ENCODE results near the gene RBM4.

DNA sequence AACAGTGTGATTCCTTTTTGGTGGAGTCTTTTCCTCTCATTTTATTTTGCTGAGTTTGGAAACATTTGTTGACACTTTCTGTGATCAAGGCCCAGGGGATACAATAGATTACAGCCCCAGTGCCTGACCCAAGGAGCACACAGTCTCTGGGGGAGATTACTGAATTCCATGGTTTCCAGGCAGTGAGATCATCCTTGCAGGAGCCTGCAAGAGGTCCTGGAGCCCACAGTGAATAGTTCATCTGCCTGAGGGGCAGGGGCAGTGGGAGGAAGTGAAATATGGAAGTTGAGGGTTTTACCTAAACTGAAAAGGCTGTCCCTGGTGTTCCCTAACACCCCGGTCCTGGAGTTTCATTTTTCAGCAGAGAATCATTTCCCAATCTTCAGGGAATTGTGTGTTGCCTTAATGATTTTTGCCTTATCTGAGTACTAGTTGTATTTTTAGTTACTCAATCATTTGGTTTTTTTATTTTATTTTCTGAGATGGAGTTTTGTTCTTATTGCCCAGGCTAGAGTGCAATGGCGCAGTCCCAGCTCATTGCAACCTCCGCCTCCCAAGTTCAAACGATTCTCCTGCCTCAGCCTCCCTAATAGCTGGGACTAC is 37.8 kb upstream of the RBM4 start:
- TF ChIP-seq EZH2phosphoT487 (IDR thresholded peaks at IDR 0.05; ENCODE audit: borderline replicate concordance, low read length) = no peak
- TF ChIP-seq, protein P1, sequence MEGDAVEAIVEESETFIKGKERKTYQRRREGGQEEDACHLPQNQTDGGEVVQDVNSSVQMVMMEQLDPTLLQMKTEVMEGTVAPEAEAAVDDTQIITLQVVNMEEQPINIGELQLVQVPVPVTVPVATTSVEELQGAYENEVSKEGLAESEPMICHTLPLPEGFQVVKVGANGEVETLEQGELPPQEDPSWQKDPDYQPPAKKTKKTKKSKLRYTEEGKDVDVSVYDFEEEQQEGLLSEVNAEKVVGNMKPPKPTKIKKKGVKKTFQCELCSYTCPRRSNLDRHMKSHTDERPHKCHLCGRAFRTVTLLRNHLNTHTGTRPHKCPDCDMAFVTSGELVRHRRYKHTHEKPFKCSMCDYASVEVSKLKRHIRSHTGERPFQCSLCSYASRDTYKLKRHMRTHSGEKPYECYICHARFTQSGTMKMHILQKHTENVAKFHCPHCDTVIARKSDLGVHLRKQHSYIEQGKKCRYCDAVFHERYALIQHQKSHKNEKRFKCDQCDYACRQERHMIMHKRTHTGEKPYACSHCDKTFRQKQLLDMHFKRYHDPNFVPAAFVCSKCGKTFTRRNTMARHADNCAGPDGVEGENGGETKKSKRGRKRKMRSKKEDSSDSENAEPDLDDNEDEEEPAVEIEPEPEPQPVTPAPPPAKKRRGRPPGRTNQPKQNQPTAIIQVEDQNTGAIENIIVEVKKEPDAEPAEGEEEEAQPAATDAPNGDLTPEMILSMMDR (IDR thresholded peaks at IDR 0.05; ENCODE audit: low read depth, low read length, poor library complexity, severe bottlenecking) = no peak
